DND-41 (cell line): ENCODE measurements around the gene LAMP1.

ENCODE experiments used
- ATAC-seq: fragments of 200-7000 bp; cut with Tn5 transposase; 3 replicates; pipeline ENCODE4 v1.9.1; 2021; ENCODE audit warnings: low read depth; ENCODE audit not compliant: insufficient read depth
- DNase-seq: peaks from one replicate; pipeline ENCODE4 v3.0.0-alpha.2; 2020
- H2AFZ ChIP-seq: 2 replicates; pipeline ENCODE4 v1.6.0; 2012; ENCODE audit warnings: low read depth, low read length
- H3K27ac ChIP-seq: 2 replicates; pipeline ENCODE4 v1.5.1; 2012; ENCODE audit warnings: low read length, inconsistent platforms
- H3K27me3 ChIP-seq: fragments of 200-600 bp; sonication (generic); 2 replicates; pipeline ENCODE4 v1.6.0; 2012; ENCODE audit warnings: low read length, mild to moderate bottlenecking, inconsistent platforms; ENCODE audit not compliant: insufficient read depth, poor library complexity
- H3K36me3 ChIP-seq: 2 replicates; pipeline ENCODE4 v1.5.1; 2012; ENCODE audit warnings: low read length, inconsistent platforms; ENCODE audit not compliant: insufficient read depth
- H3K4me1 ChIP-seq: 2 replicates; pipeline ENCODE4 v1.5.1; 2012; ENCODE audit warnings: mild to moderate bottlenecking, low read length; ENCODE audit not compliant: insufficient read depth
- H3K4me2 ChIP-seq: 2 replicates; pipeline ENCODE4 v1.6.0; 2012; ENCODE audit warnings: mild to moderate bottlenecking, moderate library complexity, low read length, inconsistent platforms; ENCODE audit not compliant: insufficient read depth
- H3K4me3 ChIP-seq, 2 experiments: fragments of 200-600 bp in 1 of 2; shearing (Covaris generic) in 1 of 2; 2 replicates each; pipeline ENCODE4 v1.5.1; 2012 to 2016; ENCODE audit warnings: inconsistent platforms in 2 of 2, low read length in 2 of 2, mild to moderate bottlenecking in 2 of 2, low read depth in 1 of 2, moderate library complexity in 1 of 2
- H3K79me2 ChIP-seq: 2 replicates; pipeline ENCODE4 v1.6.0; 2012; ENCODE audit warnings: low read length, inconsistent platforms; ENCODE audit not compliant: insufficient read depth
- H3K9ac ChIP-seq: 2 replicates; pipeline ENCODE4 v1.6.0; 2012; ENCODE audit warnings: low read depth, mild to moderate bottlenecking, inconsistent platforms, low read length, moderate library complexity
- H3K9me3 ChIP-seq: 2 replicates; pipeline ENCODE4 v1.5.1; 2012; ENCODE audit warnings: low read length, moderate library complexity, mild to moderate bottlenecking, inconsistent platforms; ENCODE audit not compliant: insufficient read depth, severe bottlenecking
- H4K20me1 ChIP-seq: 2 replicates; pipeline ENCODE4 v1.6.0; 2012; ENCODE audit warnings: low read length; ENCODE audit not compliant: insufficient read depth
- CTCF ChIP-seq: IDR thresholded peaks from 2 replicates; pipeline ENCODE4 v1.5.1; 2012; ENCODE audit warnings: borderline replicate concordance, low read length, moderate library complexity, mild to moderate bottlenecking; ENCODE audit not compliant: poor library complexity, severe bottlenecking; ENCODE audit errors: extremely low read depth
- EZH2 ChIP-seq: IDR thresholded peaks from 3 replicates; pipeline ENCODE4 v1.6.1; 2012; ENCODE audit warnings: borderline replicate concordance, low read depth, mild to moderate bottlenecking, moderate library complexity, low read length, inconsistent platforms; ENCODE audit not compliant: severe bottlenecking

Gene LAMP1

GRCh38 chr13:113317031-113317430, 20.0 kb downstream of the LAMP1 start:
- TF ChIP-seq EZH2, result no peak
- no peak for TF ChIP-seq CTCF
- DNase-seq (no peak), ATAC-seq (no peak)
- Histone ChIP-seq H3K79me2 (peaks cover 36% of the 10 kb centered on the region), H2AFZ (no peak overlapping the region), H3K4me1 (no peaks in the 10 kb centered on the region), H3K36me3 (peaks cover 67% of the 10 kb centered on the region), H4K20me1 (peaks cover 63% of the 10 kb centered on the region), H3K4me2 (no peak overlapping the region), H3K27ac (no peak overlapping the region), H3K9ac (no peak overlapping the region), H3K27me3 (no peaks in the 10 kb centered on the region), H3K4me3 (no peak overlapping the region), H3K9me3 (no peaks in the 10 kb centered on the region)

DNA sequence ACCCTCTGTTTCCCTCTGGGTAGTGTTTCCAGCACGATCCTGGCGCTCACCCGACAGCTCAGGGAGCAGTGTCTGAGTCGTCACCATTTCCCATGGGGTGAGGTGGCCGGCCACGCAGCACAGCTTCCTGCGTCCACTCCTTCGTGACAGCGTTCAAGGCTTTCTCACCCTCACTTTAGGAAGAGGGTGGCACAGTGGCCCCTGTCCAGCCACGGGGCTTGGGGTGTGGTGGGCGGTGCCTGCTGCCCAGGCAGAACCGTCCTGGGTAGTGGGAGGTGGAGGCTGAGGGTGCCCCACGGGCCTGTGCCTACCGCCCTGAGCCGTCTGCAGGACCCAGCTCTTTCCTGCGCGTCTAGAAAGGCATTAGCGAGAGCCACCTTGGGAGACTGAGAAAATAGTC, 21.9 kb downstream of the LAMP1 start:
- H2AFZ ChIP-seq, result no peak overlapping the region
- H3K27ac ChIP-seq, result no peak overlapping the region
- H3K36me3 ChIP-seq, result peaks cover 74% of the 10 kb centered on the region
- no peak overlapping the region for H3K4me3 ChIP-seq
- peaks cover 25% of the 10 kb centered on the region; the same call in 1 of the 2 replicates for H3K79me2 ChIP-seq
- H3K4me1 ChIP-seq, result no peaks in the 10 kb centered on the region
- ATAC-seq, result no peak
- no peaks in the 10 kb centered on the region for H3K9me3 ChIP-seq
- H3K9ac ChIP-seq, result no peak overlapping the region
- DNase-seq, result no peak
- peaks cover 50% of the 10 kb centered on the region for H4K20me1 ChIP-seq
- H3K27me3 ChIP-seq, result no peaks in the 10 kb centered on the region
- TF ChIP-seq CTCF (no peak), EZH2 (no peak)
- H3K4me2 ChIP-seq, result no peak overlapping the region

GRCh38 chr13:113319371-113319770, 22.3 kb downstream of the LAMP1 start:
- no peak for ATAC-seq
- no peak for TF ChIP-seq EZH2
- no peak for TF ChIP-seq CTCF
- peaks cover 22% of the 10 kb centered on the region; the same call in 1 of the 2 replicates for H3K79me2 ChIP-seq

GRCh38 chr13:113320226-113320875, 23.3 kb downstream of the LAMP1 start:
- H3K79me2 ChIP-seq, result peaks cover 22% of the 10 kb centered on the region; the same call in 1 of the 2 replicates

More at GRCh38 chr13:113319371-113319770, 22.3 kb downstream of the LAMP1 start:
- H3K36me3 ChIP-seq, result peaks cover 78% of the 10 kb centered on the region
- no peak overlapping the region for H3K27ac ChIP-seq
- no peaks in the 10 kb centered on the region for H3K9me3 ChIP-seq
- H3K4me2 ChIP-seq, result no peak overlapping the region
- no peaks in the 10 kb centered on the region for H3K27me3 ChIP-seq
- H3K4me3 ChIP-seq, result no peak overlapping the region
- H2AFZ ChIP-seq, result no peak overlapping the region
- H3K9ac ChIP-seq, result no peak overlapping the region
- no peak for DNase-seq
- H4K20me1 ChIP-seq, result peaks cover 47% of the 10 kb centered on the region
- no peaks in the 10 kb centered on the region for H3K4me1 ChIP-seq

More at GRCh38 chr13:113320226-113320875, 23.3 kb downstream of the LAMP1 start:
- H3K4me2 ChIP-seq, result no peak overlapping the region
- DNase-seq, result no peak
- no peak for ATAC-seq
- H3K27me3 ChIP-seq, result no peaks in the 10 kb centered on the region
- H4K20me1 ChIP-seq, result peaks cover 45% of the 10 kb centered on the region
- no peaks in the 10 kb centered on the region for H3K9me3 ChIP-seq
- H2AFZ ChIP-seq, result no peak overlapping the region
- no peak overlapping the region for H3K27ac ChIP-seq
- no peak for TF ChIP-seq CTCF
- TF ChIP-seq EZH2, result no peak
- H3K4me3 ChIP-seq, result no peak overlapping the region
- peaks cover 79% of the 10 kb centered on the region for H3K36me3 ChIP-seq
- H3K4me1 ChIP-seq, result no peaks in the 10 kb centered on the region
- no peak overlapping the region for H3K9ac ChIP-seq
